Stomach (tissue), 4 donors: ENCODE data around the gene PRDM8.

Experiments used
- EP300 ChIP-seq: sonication (generic); formaldehyde crosslinking; IDR thresholded peaks from one replicate; pipeline ENCODE4 v1.6.1; 2017; ENCODE audit warnings: antibody characterized with exemption
- TF ChIP-seq, protein P1 (sequence below), 7 experiments: fragments of 450-650 bp in 4 of 7; fragments of 200-600 bp in 3 of 7; sonication (generic) in 3 of 7; IDR thresholded peaks; one replicate each; pipeline ENCODE4 v1.5.1; 2016 to 2019; ENCODE audit warnings: antibody characterized with exemption in 7 of 7, control low read depth in 2 of 7, mild to moderate bottlenecking in 1 of 7

- TF ChIP-seq, protein P1, sequence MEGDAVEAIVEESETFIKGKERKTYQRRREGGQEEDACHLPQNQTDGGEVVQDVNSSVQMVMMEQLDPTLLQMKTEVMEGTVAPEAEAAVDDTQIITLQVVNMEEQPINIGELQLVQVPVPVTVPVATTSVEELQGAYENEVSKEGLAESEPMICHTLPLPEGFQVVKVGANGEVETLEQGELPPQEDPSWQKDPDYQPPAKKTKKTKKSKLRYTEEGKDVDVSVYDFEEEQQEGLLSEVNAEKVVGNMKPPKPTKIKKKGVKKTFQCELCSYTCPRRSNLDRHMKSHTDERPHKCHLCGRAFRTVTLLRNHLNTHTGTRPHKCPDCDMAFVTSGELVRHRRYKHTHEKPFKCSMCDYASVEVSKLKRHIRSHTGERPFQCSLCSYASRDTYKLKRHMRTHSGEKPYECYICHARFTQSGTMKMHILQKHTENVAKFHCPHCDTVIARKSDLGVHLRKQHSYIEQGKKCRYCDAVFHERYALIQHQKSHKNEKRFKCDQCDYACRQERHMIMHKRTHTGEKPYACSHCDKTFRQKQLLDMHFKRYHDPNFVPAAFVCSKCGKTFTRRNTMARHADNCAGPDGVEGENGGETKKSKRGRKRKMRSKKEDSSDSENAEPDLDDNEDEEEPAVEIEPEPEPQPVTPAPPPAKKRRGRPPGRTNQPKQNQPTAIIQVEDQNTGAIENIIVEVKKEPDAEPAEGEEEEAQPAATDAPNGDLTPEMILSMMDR (IDR thresholded peaks at IDR 0.05): no peak
- no peak for TF ChIP-seq EP300
Observed at GRCh38 chr4:80237992-80238391, 40.7 kb downstream of the PRDM8 start.
